HG03135 (cell line): Measurements from ENCODE around the gene ADAMTS14.

Source experiments
- ATAC-seq: cut with Tn5 transposase; IDR thresholded peaks from one replicate; pipeline ENCODE4 v1.9.1; 2021; ENCODE audit warnings: mild to moderate bottlenecking, moderate library complexity; ENCODE audit not compliant: unreplicated experiment

The ADAMTS14 gene

GRCh38 chr10:70728328-70728727 lies 56.0 kb downstream of the ADAMTS14 start:
- ATAC-seq = no peak

GRCh38 chr10:70729763-70730357 lies 57.6 kb downstream of the ADAMTS14 start:
- ATAC-seq = no peak

DNA sequence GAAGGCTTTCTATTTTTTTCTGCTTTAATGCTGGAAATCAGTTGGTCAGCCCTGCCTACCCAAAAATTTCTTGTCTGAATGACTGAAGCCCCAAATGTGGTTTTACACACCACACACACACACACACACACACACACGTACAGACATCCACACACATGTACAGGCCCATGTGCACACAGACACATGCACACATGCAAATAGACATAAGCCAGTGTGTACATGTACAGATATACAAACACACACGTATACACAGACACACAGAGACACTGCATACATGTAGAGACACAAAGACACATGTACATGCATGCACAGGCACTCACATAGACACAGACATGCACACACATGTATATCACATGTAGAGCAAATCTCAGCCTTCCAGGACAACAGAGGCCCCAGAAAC lies 58.6 kb downstream of the ADAMTS14 start:
- ATAC-seq = no peak

DNA sequence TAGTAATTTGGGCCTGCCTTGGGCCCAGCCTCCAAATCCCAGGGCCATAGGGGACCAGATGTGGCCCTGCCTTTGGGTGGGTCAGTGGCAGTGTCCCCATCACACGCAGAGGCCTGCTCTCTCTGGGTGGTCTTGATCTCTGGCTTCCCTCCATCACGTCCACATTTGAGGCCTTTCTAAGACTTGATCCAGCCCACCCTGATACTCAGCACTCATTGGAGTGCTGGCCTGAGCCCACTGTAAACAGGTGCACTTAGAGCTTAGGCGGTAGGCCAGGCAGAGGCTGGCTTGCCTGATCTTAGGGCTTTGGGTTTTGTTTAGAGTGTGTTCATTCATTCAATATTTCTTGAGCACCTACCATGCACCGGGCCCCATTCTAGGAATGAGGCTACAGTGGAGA lies 60.3 kb downstream of the ADAMTS14 start:
- ATAC-seq = no peak

DNA sequence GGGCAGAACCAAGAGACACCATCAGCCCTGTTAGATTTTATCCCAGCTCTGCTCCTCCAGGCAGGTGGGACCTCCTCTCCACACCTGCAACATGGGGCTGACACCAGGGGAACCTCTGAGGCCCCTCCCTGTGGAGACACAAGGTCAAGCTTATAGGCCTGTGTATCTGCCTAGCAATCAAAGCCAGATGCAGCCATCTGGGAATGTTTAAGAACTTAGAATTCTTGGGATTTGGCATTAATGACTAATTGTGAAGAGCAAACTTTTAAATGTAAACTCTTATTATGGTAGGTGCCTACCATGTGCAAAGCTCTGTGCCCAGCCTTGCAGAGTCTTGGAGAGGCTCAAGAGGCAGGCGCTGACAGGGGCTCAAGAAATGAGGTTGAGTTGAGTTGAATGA lies 60.7 kb downstream of the ADAMTS14 start:
- no peak for ATAC-seq

GRCh38 chr10:70735161-70735560 lies 62.9 kb downstream of the ADAMTS14 start:
- ATAC-seq = no peak

DNA sequence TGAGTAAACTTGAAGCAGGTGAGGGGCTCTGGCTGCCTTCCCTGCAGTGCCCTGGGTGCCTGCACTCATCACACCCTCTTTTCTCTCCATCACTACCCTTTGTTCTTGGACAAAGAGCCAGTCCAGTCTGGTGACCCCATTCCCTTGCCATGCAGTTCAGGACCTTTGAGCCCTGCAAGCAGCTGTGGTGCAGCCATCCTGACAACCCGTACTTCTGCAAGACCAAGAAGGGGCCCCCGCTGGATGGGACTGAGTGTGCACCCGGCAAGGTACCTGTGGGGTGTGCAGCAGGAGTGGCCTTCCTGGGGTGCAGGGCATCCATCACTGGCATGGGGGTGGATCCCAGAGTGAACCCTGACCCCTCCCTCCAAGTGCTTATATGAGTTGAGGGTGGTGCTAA lies 64.2 kb downstream of the ADAMTS14 start:
- no peak for ATAC-seq

DNA sequence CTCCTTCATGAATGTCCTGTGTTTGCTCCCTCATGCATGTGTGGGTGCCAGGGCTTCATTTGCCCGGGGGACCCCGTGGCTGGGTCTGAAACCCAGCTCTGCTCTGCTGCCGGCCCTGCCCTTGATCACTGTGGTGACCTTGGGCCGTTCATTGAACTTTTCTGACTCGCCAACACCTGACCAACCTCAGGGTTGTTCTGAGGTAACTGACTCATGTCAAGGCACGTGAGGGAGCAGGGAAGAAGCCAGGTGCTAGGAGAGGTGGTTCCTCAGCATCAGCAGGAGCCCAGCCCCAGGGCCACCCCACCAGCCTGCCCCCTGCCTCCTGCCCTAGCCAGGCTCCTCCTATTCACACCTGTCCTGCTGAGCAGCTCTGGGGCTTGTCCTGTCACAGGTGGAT lies 64.9 kb downstream of the ADAMTS14 start:
- no peak for ATAC-seq

- no peak for ATAC-seq
Measured at GRCh38 chr10:70738006-70738760, 65.9 kb downstream of the ADAMTS14 start.

DNA sequence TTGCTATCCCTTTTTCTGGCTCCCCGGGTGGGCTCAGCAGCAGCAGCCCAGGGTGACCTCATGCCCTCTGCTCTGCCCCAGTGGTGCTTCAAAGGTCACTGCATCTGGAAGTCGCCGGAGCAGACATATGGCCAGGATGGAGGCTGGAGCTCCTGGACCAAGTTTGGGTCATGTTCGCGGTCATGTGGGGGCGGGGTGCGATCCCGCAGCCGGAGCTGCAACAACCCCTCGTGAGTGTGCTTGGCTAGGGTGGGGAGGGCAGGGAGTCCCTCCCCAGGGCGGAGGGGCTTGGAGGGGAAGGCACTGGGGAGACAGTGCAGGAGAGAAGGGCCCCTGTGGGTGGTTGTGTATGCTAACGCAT lies 66.4 kb downstream of the ADAMTS14 start:
- no peak for ATAC-seq

GRCh38 chr10:70740406-70741288 lies 68.3 kb downstream of the ADAMTS14 start:
- ATAC-seq = no peak

DNA sequence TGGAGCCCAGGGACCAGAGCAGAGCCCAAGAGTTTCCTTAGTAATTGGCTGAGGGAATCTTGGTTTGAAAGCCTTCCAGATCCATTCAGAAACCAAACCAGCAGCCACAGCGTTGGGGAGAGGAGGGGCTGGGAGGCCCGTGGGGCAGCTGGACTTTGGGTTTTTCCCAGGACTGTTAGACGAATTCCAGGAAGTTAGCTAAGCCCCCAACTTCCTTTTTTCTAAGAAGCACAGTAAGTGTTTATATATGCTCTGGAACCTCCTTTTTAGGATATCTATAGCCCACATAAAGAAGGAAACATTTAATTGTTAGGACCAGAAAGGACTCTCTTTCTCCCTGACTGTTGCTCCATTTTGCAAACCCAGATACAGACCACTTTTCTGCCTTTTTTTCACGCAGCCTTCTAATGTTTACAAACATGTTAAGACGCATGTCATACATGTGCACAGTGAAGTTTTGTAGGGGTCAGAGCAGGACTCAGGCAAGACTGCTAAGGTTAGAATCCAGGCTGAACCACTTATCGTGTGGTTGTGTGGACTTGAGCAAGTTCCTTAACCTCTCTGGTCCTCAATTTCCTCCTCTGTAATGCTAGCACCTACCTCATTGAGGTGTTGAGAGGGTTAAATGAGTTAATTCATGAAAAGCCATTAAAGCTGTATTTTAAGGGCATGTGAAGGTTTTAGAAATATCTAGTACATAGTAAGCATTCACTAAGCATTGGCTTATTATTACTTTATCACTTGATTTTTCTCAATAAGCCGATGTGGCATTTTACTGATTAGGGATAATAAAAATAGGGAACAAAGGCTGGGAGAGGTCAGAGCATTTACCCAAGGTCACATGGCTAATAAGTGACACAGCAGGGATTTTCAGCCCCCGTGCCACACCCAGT lies 70.5 kb downstream of the ADAMTS14 start:
- no peak for ATAC-seq

GRCh38 chr10:70743430-70743788 lies 71.1 kb downstream of the ADAMTS14 start:
- no peak for ATAC-seq

GRCh38 chr10:70743879-70744278 lies 71.6 kb downstream of the ADAMTS14 start:
- no peak for ATAC-seq

- ATAC-seq = no peak
Measured at GRCh38 chr10:70744617-70745143, 72.4 kb downstream of the ADAMTS14 start.

GRCh38 chr10:70745555-70745954 lies 73.2 kb downstream of the ADAMTS14 start:
- no peak for ATAC-seq

GRCh38 chr10:70747192-70747965 lies 75.1 kb downstream of the ADAMTS14 start:
- ATAC-seq = no peak

- ATAC-seq = no peak
Measured at GRCh38 chr10:70748305-70748704, 76.0 kb downstream of the ADAMTS14 start.

GRCh38 chr10:70748801-70749573 lies 76.7 kb downstream of the ADAMTS14 start:
- no peak for ATAC-seq
